Measurements from ENCODE around the gene TOMM22. TPM values are rescaled to one million over a fixed set of nuclear protein-coding genes. Genes with fewer than 3 reads are reported as not detected.

TOMM22 gene
- total RNA-seq, 1 experiment from 2014 or later: 105 TPM

DNA sequence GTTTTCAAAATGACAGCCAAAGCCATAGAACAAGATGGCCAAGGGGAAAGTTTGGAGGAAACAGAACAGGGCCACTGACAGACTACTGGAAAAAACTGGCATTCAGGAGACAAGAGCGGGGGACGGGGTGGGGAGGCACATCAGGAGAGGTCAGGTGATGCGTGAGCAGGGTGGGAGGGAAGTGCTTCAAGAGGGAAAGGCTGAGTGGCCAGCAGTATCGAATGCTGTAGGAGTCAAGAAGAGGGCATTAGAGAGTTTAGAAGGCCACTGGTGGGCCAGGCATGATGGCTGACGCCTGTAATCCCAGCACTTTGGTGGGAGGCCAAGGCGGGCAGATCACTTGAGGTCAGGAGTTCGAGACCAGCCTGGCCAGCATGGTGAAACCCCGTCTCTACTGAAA, 32.2 kb downstream of the TOMM22 start:
- no peak for DNase-seq
- CTCF ChIA-PET: no interaction called here
- intact Hi-C loops (cut with micrococcal nuclease; ENCODE audit: unreplicated experiment): no loop called here
- TF ChIP-seq, protein P1, sequence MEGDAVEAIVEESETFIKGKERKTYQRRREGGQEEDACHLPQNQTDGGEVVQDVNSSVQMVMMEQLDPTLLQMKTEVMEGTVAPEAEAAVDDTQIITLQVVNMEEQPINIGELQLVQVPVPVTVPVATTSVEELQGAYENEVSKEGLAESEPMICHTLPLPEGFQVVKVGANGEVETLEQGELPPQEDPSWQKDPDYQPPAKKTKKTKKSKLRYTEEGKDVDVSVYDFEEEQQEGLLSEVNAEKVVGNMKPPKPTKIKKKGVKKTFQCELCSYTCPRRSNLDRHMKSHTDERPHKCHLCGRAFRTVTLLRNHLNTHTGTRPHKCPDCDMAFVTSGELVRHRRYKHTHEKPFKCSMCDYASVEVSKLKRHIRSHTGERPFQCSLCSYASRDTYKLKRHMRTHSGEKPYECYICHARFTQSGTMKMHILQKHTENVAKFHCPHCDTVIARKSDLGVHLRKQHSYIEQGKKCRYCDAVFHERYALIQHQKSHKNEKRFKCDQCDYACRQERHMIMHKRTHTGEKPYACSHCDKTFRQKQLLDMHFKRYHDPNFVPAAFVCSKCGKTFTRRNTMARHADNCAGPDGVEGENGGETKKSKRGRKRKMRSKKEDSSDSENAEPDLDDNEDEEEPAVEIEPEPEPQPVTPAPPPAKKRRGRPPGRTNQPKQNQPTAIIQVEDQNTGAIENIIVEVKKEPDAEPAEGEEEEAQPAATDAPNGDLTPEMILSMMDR (IDR thresholded peaks at IDR 0.05; ENCODE audit: unreplicated experiment): no peak
- no TSS peak for BruUV-seq (replicated peaks)
- no peaks in the 10 kb centered on the region for H3K27me3 Mint-ChIP-seq (ENCODE audit: unreplicated experiment)
- H3K4me1 Mint-ChIP-seq (ENCODE audit: low read depth, unreplicated experiment): peaks cover 68% of the 10 kb centered on the region
- no peaks in the 10 kb centered on the region for H3K9me3 Mint-ChIP-seq (ENCODE audit: low read depth, unreplicated experiment)
- H3K36me3 Mint-ChIP-seq (ENCODE audit: insufficient read depth, unreplicated experiment): peaks cover 42% of the 10 kb centered on the region
- H3K4me3 Mint-ChIP-seq (ENCODE audit: low read depth, unreplicated experiment): no peak overlapping the region
- peak overlapping the region; percentile 16 for H3K27ac Mint-ChIP-seq (ENCODE audit: unreplicated experiment)

DNA sequence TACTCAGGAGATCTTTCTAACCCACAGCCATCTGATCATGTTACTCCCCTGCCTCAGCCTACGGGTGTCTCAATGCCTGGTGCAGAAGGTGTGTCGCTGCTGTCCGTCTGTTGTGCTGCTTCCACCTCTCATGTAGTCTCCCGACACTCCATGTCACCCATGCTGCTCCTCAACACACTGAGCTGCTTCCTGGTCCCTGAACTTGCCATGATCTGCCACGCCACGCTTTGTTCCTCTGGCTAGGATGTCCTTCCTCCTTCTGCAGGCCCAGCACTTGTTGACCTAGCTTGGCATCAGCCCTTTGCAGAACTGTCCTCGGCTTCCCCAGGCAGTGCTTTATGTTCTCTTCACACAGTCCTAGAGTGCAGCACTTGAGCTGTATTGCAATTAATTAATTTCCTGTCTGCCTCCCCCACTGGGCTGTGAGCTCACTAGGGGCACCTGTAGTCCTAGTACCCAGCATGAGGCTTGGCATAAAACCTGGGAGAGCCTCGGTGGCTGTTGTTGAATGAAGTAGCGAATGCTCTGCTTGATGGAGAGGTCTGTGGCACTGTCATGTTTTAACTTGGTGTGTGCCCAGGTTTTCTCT, 33.5 kb downstream of the TOMM22 start:
- CTCF ChIA-PET: interaction anchor here (0.6 kb wide), 1 partner anchor 145 kb away, joined by 5 read pairs; the partner anchor contains the start of gene DMC1

DNA sequence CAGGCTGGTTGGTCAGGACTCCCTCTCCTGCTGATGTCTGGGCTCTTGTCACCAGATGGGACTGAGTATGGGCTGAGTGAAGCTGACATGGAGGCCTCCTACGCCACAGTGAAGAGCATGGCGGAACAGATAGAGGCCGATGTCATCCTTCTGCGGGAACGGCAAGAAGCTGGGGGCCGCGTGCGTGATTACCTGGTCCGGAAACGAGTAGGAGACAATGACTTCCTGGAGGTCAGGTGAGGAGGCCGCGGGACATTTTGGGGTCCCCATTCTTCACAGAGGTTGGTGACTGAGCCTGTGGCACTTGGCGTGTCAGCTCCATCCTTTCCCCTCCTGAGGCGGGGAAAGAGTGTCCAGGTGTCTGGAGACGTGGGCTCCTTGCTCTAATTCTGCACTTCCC, 34.1 kb downstream of the TOMM22 start:
- no TSS peak for BruUV-seq (replicated peaks)
- no peaks in the 10 kb centered on the region for H3K9me3 Mint-ChIP-seq (ENCODE audit: low read depth, unreplicated experiment)
- DNase-seq: no peak
- no peak overlapping the region for H3K27ac Mint-ChIP-seq (ENCODE audit: unreplicated experiment)
- H3K4me3 Mint-ChIP-seq (ENCODE audit: low read depth, unreplicated experiment): no peak overlapping the region
- intact Hi-C loops (cut with micrococcal nuclease; ENCODE audit: unreplicated experiment): no loop called here
- no peaks in the 10 kb centered on the region for H3K27me3 Mint-ChIP-seq (ENCODE audit: unreplicated experiment)
- TF ChIP-seq, protein P1 (IDR thresholded peaks at IDR 0.05; ENCODE audit: unreplicated experiment): no peak
- CTCF ChIA-PET: no interaction called here
- H3K36me3 Mint-ChIP-seq (ENCODE audit: insufficient read depth, unreplicated experiment): peaks cover 54% of the 10 kb centered on the region
- peaks cover 52% of the 10 kb centered on the region for H3K4me1 Mint-ChIP-seq (ENCODE audit: low read depth, unreplicated experiment)

More for the DNA sequence above, 33.5 kb downstream of the TOMM22 start:
- DNase-seq: no peak
- Mint-ChIP-seq H3K36me3 (ENCODE audit: insufficient read depth, unreplicated experiment) (peaks cover 55% of the 10 kb centered on the region), H3K4me3 (ENCODE audit: low read depth, unreplicated experiment) (no peak overlapping the region), H3K4me1 (ENCODE audit: low read depth, unreplicated experiment) (peaks cover 57% of the 10 kb centered on the region), H3K27me3 (ENCODE audit: unreplicated experiment) (no peaks in the 10 kb centered on the region), H3K27ac (ENCODE audit: unreplicated experiment) (no peak overlapping the region), H3K9me3 (ENCODE audit: low read depth, unreplicated experiment) (no peaks in the 10 kb centered on the region)
- intact Hi-C loops (cut with micrococcal nuclease; ENCODE audit: unreplicated experiment): no loop called here
- TF ChIP-seq, protein P1 (IDR thresholded peaks at IDR 0.05; ENCODE audit: unreplicated experiment): no peak
- BruUV-seq (replicated peaks): no TSS peak

DNA sequence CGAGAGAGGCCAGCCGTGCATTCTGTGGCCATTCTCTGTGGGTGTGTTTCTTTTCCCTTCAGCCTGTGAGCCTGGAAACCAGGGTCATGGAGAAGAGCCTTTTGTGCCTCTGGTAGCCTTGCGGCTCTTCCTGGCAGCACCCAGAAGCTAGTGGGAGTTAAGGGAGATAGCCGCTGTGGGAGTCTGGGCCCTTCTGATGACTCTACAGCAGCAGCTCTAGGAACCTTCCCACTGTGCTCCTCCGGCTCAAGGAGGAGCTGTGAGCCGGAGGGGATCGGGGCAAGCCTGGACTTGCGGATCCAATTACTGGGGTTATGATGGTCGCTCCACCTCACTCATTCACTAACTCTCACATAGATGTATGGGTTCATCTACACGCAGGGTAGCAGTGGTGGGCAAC, 34.5 kb downstream of the TOMM22 start:
- BruUV-seq (replicated peaks): no TSS peak
- Mint-ChIP-seq H3K4me3 (ENCODE audit: low read depth, unreplicated experiment) (no peak overlapping the region), H3K36me3 (ENCODE audit: insufficient read depth, unreplicated experiment) (peaks cover 50% of the 10 kb centered on the region), H3K9me3 (ENCODE audit: low read depth, unreplicated experiment) (no peaks in the 10 kb centered on the region), H3K27me3 (ENCODE audit: unreplicated experiment) (no peaks in the 10 kb centered on the region), H3K4me1 (ENCODE audit: low read depth, unreplicated experiment) (peaks cover 48% of the 10 kb centered on the region), H3K27ac (ENCODE audit: unreplicated experiment) (no peak overlapping the region)
- intact Hi-C loops (cut with micrococcal nuclease; ENCODE audit: unreplicated experiment): no loop called here
- CTCF ChIA-PET: no interaction called here
- DNase-seq: no peak
- TF ChIP-seq, protein P1 (IDR thresholded peaks at IDR 0.05; ENCODE audit: unreplicated experiment): no peak

Data from Calu3 (cell line).